ENCODE data around the gene BAHD1.

BAHD1 gene

GRCh38 chr15:40511093-40511471 is 70.3 kb downstream of the BAHD1 start:
- H3K4me1 ChIP-seq (ENCODE audit: control insufficient read depth in 1 of 2, insufficient read depth in 1 of 2, low read depth in 1 of 2, low read length in 1 of 2), result peaks cover 15 to 21% of the 10 kb centered on the region in 2 experiments
- H3K4me3 ChIP-seq (ENCODE audit: low read depth in 1 of 2, low read length in 1 of 2), result peak overlapping the region; percentile 38 to 60
- no peaks in the 10 kb centered on the region for H3K9me3 ChIP-seq
- TF ChIP-seq, protein P1, sequence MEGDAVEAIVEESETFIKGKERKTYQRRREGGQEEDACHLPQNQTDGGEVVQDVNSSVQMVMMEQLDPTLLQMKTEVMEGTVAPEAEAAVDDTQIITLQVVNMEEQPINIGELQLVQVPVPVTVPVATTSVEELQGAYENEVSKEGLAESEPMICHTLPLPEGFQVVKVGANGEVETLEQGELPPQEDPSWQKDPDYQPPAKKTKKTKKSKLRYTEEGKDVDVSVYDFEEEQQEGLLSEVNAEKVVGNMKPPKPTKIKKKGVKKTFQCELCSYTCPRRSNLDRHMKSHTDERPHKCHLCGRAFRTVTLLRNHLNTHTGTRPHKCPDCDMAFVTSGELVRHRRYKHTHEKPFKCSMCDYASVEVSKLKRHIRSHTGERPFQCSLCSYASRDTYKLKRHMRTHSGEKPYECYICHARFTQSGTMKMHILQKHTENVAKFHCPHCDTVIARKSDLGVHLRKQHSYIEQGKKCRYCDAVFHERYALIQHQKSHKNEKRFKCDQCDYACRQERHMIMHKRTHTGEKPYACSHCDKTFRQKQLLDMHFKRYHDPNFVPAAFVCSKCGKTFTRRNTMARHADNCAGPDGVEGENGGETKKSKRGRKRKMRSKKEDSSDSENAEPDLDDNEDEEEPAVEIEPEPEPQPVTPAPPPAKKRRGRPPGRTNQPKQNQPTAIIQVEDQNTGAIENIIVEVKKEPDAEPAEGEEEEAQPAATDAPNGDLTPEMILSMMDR (IDR thresholded peaks at IDR 0.05), result no peak
- peaks cover 95% of the 10 kb centered on the region for H3K27me3 ChIP-seq
- no peak overlapping the region for H3K27ac ChIP-seq
- H3K36me3 ChIP-seq, result no peaks in the 10 kb centered on the region

DNA sequence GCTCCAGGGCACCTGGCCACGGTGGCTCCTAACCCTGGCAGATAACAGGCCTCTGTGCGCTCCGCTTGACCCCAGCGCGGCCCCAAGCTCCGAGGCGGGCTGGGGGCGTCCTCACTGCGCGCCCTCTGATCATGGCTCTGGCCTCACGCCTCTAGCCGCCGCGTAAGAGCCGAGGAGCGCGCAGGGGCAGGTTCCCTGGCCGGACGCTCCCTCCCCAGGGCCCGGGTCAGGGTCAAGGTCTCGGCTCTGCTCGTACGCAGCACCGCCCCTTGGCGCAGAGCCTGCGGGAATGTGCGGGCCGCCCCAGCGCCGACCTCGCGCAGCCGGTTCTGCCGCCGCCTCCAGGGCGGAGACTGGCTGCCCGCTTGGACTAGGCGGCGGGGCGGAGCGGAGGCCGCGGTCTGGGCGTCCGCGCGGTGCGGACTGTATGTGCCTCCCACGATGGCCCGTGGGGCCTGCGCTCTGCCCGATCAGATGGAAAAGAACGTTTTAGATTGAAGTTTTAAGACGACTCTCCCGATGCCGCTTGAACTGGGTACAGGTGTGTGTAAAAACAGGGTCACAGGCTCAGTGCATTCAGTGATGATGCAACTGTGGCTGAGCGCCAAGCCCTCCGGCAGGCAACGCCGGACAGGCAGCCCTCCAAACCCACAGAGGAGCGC is 70.8 kb downstream of the BAHD1 start:
- peaks cover 15 to 21% of the 10 kb centered on the region in 2 experiments for H3K4me1 ChIP-seq (ENCODE audit: control insufficient read depth in 1 of 2, insufficient read depth in 1 of 2, low read depth in 1 of 2, low read length in 1 of 2)
- TF ChIP-seq, protein P1 (IDR thresholded peaks at IDR 0.05), result no peak
- no peaks in the 10 kb centered on the region for H3K36me3 ChIP-seq
- peak overlapping the region; percentile 38 to 60 for H3K4me3 ChIP-seq (ENCODE audit: low read depth in 1 of 2, low read length in 1 of 2)
- no peak overlapping the region for H3K27ac ChIP-seq
- no peaks in the 10 kb centered on the region for H3K9me3 ChIP-seq
- peaks cover 95% of the 10 kb centered on the region for H3K27me3 ChIP-seq

GRCh38 chr15:40512440-40512839 is 71.7 kb downstream of the BAHD1 start:
- Histone ChIP-seq H3K27me3 (peaks cover 88% of the 10 kb centered on the region), H3K36me3 (no peaks in the 10 kb centered on the region), H3K4me1 (ENCODE audit: control insufficient read depth in 1 of 2, insufficient read depth in 1 of 2, low read depth in 1 of 2, low read length in 1 of 2) (peaks cover 14 to 15% of the 10 kb centered on the region in 2 experiments), H3K9me3 (no peaks in the 10 kb centered on the region), H3K27ac (no peak overlapping the region), H3K4me3 (ENCODE audit: low read depth in 1 of 2, low read length in 1 of 2) (no peak overlapping the region)
- TF ChIP-seq, protein P1 (IDR thresholded peaks at IDR 0.05), result no peak

DNA sequence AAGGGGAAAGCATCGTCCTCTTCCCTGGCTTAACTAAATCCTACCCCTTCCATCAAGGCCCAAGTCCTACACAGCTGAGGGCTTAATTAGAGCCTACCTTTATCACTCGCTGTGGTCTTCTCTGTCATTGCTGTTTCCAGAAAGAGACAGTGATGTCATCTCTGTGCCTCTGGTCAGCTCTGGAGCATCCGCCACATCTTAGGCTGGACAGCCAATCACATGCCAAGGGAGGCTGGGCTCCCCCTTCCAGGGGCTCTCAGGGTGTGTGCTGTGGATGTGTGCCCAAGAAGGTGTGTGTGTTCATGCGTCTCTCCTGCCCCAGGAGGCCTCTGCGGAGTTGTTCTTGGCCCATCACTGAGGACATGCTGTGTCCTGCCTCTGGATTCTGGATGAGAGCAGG is 72.9 kb downstream of the BAHD1 start:
- Histone ChIP-seq H3K9me3 (no peaks in the 10 kb centered on the region), H3K36me3 (no peaks in the 10 kb centered on the region), H3K27ac (no peak overlapping the region), H3K4me1 (ENCODE audit: control insufficient read depth in 1 of 2, insufficient read depth in 1 of 2, low read depth in 1 of 2, low read length in 1 of 2) (peaks cover 13 to 15% of the 10 kb centered on the region in 2 experiments), H3K27me3 (peaks cover 76% of the 10 kb centered on the region), H3K4me3 (ENCODE audit: low read depth in 1 of 2, low read length in 1 of 2) (no peak overlapping the region)
- TF ChIP-seq, protein P1 (IDR thresholded peaks at IDR 0.05), result no peak

GRCh38 chr15:40516322-40516721 is 75.6 kb downstream of the BAHD1 start:
- no peak overlapping the region for H3K4me3 ChIP-seq (ENCODE audit: low read depth in 1 of 2, low read length in 1 of 2)
- TF ChIP-seq, protein P1 (IDR thresholded peaks at IDR 0.05), result no peak
- peaks cover 49% of the 10 kb centered on the region for H3K27me3 ChIP-seq
- no peaks in the 10 kb centered on the region for H3K9me3 ChIP-seq
- H3K36me3 ChIP-seq, result no peaks in the 10 kb centered on the region
- H3K27ac ChIP-seq, result no peak overlapping the region
- H3K4me1 ChIP-seq (ENCODE audit: control insufficient read depth in 1 of 2, insufficient read depth in 1 of 2, low read depth in 1 of 2, low read length in 1 of 2), result peaks cover 8 to 10% of the 10 kb centered on the region in 2 experiments

Measured in neutrophil (primary cell).